Stomach (tissue), 4 donors: ENCODE data around the gene CLEC2L.

Experiments used
- CTCF ChIP-seq, 7 experiments: fragments of 450-650 bp in 4 of 7; fragments of 200-600 bp in 3 of 7; sonication (generic) in 3 of 7; IDR thresholded peaks; one replicate each; pipeline ENCODE4 v1.5.1; 2016 to 2019; ENCODE audit warnings: antibody characterized with exemption in 7 of 7, control low read depth in 2 of 7, mild to moderate bottlenecking in 1 of 7
- POLR2AphosphoS5 ChIP-seq, 3 donors: sonication (generic); formaldehyde crosslinking; IDR thresholded peaks; one replicate each; pipeline ENCODE4 v1.6.1; 2016; ENCODE audit warnings: antibody characterized with exemption in 3 of 3

DNA sequence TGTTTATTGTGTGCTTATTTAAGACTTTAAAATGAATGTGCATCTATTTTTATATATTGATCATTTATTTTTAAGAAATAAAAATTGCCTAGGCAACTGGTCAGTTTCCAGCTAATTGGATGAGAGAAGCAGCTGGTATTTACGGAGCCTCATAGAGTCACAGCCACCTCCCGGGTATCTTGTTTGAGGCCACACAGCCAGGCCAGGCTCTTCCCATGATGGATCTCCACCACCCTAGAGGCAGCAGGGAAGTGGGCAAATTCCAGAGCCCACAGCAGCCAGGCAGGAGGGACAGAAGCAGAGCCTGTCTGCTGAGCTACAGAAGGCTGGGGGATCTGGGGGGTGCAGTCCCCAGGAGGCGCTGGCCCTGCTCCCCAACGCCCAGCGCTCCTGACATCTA lies 61.6 kb downstream of the CLEC2L start:
- TF ChIP-seq CTCF (IDR thresholded peaks at IDR 0.05) (no peak), POLR2AphosphoS5 (IDR thresholded peaks at IDR 0.05) (no peak)
